GM19035 (cell line): ENCODE data around the gene CEBPG.

Experiments used
- ATAC-seq: cut with Tn5 transposase; IDR thresholded peaks from one replicate; pipeline ENCODE4 v1.9.1; 2021; ENCODE audit not compliant: unreplicated experiment

The CEBPG gene

GRCh38 chr19:33405553-33406461 lies 32.3 kb downstream of the CEBPG start:
- no peak for ATAC-seq

GRCh38 chr19:33406521-33407139 lies 33.1 kb downstream of the CEBPG start:
- ATAC-seq, result no peak

- no peak for ATAC-seq
These were observed 33.6 kb downstream of the CEBPG start for GRCh38 chr19:33407140-33407551.

GRCh38 chr19:33407716-33408115 lies 34.2 kb downstream of the CEBPG start:
- ATAC-seq, result no peak

- no peak for ATAC-seq
These were observed 34.6 kb downstream of the CEBPG start for GRCh38 chr19:33408116-33408515.

- no peak for ATAC-seq
These were observed 35.3 kb downstream of the CEBPG start for GRCh38 chr19:33408538-33409434.

- no peak for ATAC-seq
These were observed 36.6 kb downstream of the CEBPG start for GRCh38 chr19:33409906-33410685.

- ATAC-seq, result no peak
These were observed 37.4 kb downstream of the CEBPG start for GRCh38 chr19:33410915-33411401.

- ATAC-seq, result no peak
These were observed 38.2 kb downstream of the CEBPG start for GRCh38 chr19:33411621-33412180.

GRCh38 chr19:33412601-33413425 lies 39.3 kb downstream of the CEBPG start:
- no peak for ATAC-seq

- ATAC-seq, result no peak
These were observed 39.9 kb downstream of the CEBPG start for GRCh38 chr19:33413426-33413725.

- no peak for ATAC-seq
These were observed 40.6 kb downstream of the CEBPG start for GRCh38 chr19:33413868-33414666.

GRCh38 chr19:33414667-33415605 lies 41.4 kb downstream of the CEBPG start:
- ATAC-seq, result no peak

- no peak for ATAC-seq
These were observed 43.1 kb downstream of the CEBPG start for GRCh38 chr19:33416307-33417215.

GRCh38 chr19:33417751-33418150 lies 44.2 kb downstream of the CEBPG start:
- ATAC-seq, result no peak

GRCh38 chr19:33418461-33418860 lies 45.0 kb downstream of the CEBPG start:
- ATAC-seq, result no peak
